GM23338 (cell line): ENCODE measurements around the gene NPIPB2. TPM values are rescaled to one million over a fixed set of nuclear protein-coding genes. Genes with fewer than 3 reads are reported as not detected.

Experiments used
- ATAC-seq: fragments of 200-7000 bp; cut with Tn5 transposase; 3 replicates; pipeline ENCODE4 v1.9.1; 2020
- DNase-seq: peaks from one replicate; pipeline ENCODE4 v3.0.0-alpha.2; 2015; ENCODE audit warnings: low spot score
- H2AFZ ChIP-seq: fragments of 200-600 bp; sonication (generic); 2 replicates; pipeline ENCODE4 v1.8.0; 2016; ENCODE audit warnings: antibody characterized with exemption, mild to moderate bottlenecking, moderate library complexity
- H3F3A ChIP-seq: fragments of 200-600 bp; sonication (generic); replicated peaks from 2 replicates; pipeline ENCODE4 v1.8.0; 2017; ENCODE audit warnings: antibody characterized with exemption, mixed run types, low read depth
- H3K27ac ChIP-seq: fragments of 200-600 bp; sonication (generic); 2 replicates; pipeline ENCODE4 v1.6.1; 2016; ENCODE audit warnings: low read depth
- H3K27me3 ChIP-seq: fragments of 200-600 bp; sonication (generic); 2 replicates; pipeline ENCODE4 v1.8.0; 2016; ENCODE audit warnings: mild to moderate bottlenecking, mixed run types, moderate library complexity; ENCODE audit not compliant: insufficient read depth
- H3K36me3 ChIP-seq: fragments of 200-600 bp; sonication (generic); 2 replicates; pipeline ENCODE4 v1.8.0; 2016; ENCODE audit warnings: mild to moderate bottlenecking; ENCODE audit not compliant: insufficient read depth
- H3K4me1 ChIP-seq: fragments of 200-600 bp; sonication (generic); 2 replicates; pipeline ENCODE4 v1.8.0; 2016; ENCODE audit warnings: mild to moderate bottlenecking, moderate library complexity; ENCODE audit not compliant: insufficient read depth
- H3K4me2 ChIP-seq: fragments of 200-600 bp; sonication (generic); 2 replicates; pipeline ENCODE4 v1.7.1; 2017; ENCODE audit warnings: mixed run types
- H3K4me3 ChIP-seq: fragments of 200-600 bp; sonication (generic); 2 replicates; pipeline ENCODE4 v1.6.1; 2016; ENCODE audit warnings: mixed run types
- H3K79me2 ChIP-seq: fragments of 200-600 bp; sonication (generic); replicated peaks from 2 replicates; pipeline ENCODE4 v1.8.0; 2017; ENCODE audit warnings: mild to moderate bottlenecking; ENCODE audit not compliant: insufficient read depth
- H3K9me2 ChIP-seq: fragments of 200-600 bp; sonication (generic); 2 replicates; pipeline ENCODE4 v1.8.0; 2017; ENCODE audit not compliant: insufficient read depth
- H4K20me1 ChIP-seq: fragments of 200-600 bp; sonication (generic); replicated peaks from 2 replicates; pipeline ENCODE4 v1.8.0; 2017; ENCODE audit warnings: mild to moderate bottlenecking; ENCODE audit not compliant: insufficient read depth
- H3K27ac Mint-ChIP-seq: 2 replicates; pipeline ENCODE4 v1.8.0; 2020; ENCODE audit warnings: inconsistent platforms, mild to moderate bottlenecking, moderate library complexity, mixed read lengths
- H3K27me3 Mint-ChIP-seq: 3 replicates; pipeline ENCODE4 v1.8.0; 2022; ENCODE audit warnings: low read depth, mild to moderate bottlenecking, moderate library complexity, mixed read lengths, inconsistent platforms; ENCODE audit not compliant: insufficient read depth, poor library complexity
- H3K36me3 Mint-ChIP-seq: 3 replicates; pipeline ENCODE4 v1.8.0; 2021; ENCODE audit warnings: low read depth, mild to moderate bottlenecking, inconsistent platforms, moderate library complexity, mixed read lengths
- H3K4me1 Mint-ChIP-seq: 3 replicates; pipeline ENCODE4 v1.8.0; 2020; ENCODE audit warnings: mild to moderate bottlenecking, inconsistent platforms, mixed read lengths
- H3K4me3 Mint-ChIP-seq: 3 replicates; pipeline ENCODE4 v1.8.0; 2021; ENCODE audit warnings: moderate library complexity, mild to moderate bottlenecking, inconsistent platforms, mixed read lengths
- H3K9me3 Mint-ChIP-seq: 3 replicates; pipeline ENCODE4 v1.8.0; 2020; ENCODE audit warnings: moderate library complexity, mild to moderate bottlenecking, inconsistent platforms, mixed read lengths
- CREB1 ChIP-seq: fragments of 250-450 bp; sonication (Bioruptor Pico); IDR thresholded peaks from 2 replicates; pipeline ENCODE4 v1.5.0; 2020; ENCODE audit warnings: low read depth, mild to moderate bottlenecking, moderate library complexity
- EZH2 ChIP-seq: fragments of 200-600 bp; sonication (generic); IDR thresholded peaks from one replicate; pipeline ENCODE4 v1.8.0; 2017; ENCODE audit warnings: antibody characterized with exemption, mild to moderate bottlenecking, low read depth; ENCODE audit not compliant: unreplicated experiment
- EZH2phosphoT487 ChIP-seq: fragments of 200-600 bp; sonication (generic); IDR thresholded peaks from one replicate; pipeline ENCODE4 v1.8.1; 2018; ENCODE audit warnings: antibody characterized with exemption; ENCODE audit not compliant: unreplicated experiment
- JUNB ChIP-seq: IDR thresholded peaks from one replicate; pipeline ENCODE4 v1.6.1; 2016; ENCODE audit warnings: antibody characterized with exemption; ENCODE audit not compliant: unreplicated experiment
- STAT1 ChIP-seq: IDR thresholded peaks from one replicate; pipeline ENCODE4 v1.6.1; 2016; ENCODE audit warnings: antibody characterized with exemption; ENCODE audit not compliant: unreplicated experiment
- ZNF114 ChIP-seq: fragments of 250-450 bp; sonication (Bioruptor Pico); IDR thresholded peaks from 2 replicates; pipeline ENCODE4 v1.5.0; 2020; ENCODE audit warnings: mild to moderate bottlenecking, moderate library complexity
- ZNF331 ChIP-seq: fragments of 250-450 bp; sonication (Bioruptor Pico); IDR thresholded peaks from 2 replicates; pipeline ENCODE4 v1.5.0; 2020; ENCODE audit warnings: low read depth, mild to moderate bottlenecking, moderate library complexity
- polyA plus RNA-seq: library from polyadenylated mRNA; unstranded; fragments of >200 nt; fragmentation: Nextera tagmentation; extraction: Ambion mirVana; gene quantifications from 2 replicates; pipeline ENCODE4 v1.2.1, GENCODE V29; 2016
- total RNA-seq: library from RNA; depleted of rRNA; stranded (reverse); fragments of >200 nt; shearing (Covaris generic); gene quantifications from 2 replicates; pipeline ENCODE4 v1.2.3, GENCODE V29; 2014
- TF ChIP-seq, protein P1 (sequence below): IDR thresholded peaks from one replicate; pipeline ENCODE4 v1.6.1; 2018; ENCODE audit warnings: antibody characterized with exemption; ENCODE audit not compliant: unreplicated experiment
- TF ChIP-seq, protein P2 (sequence below): fragments of 250-450 bp; sonication (Bioruptor Pico); IDR thresholded peaks from 2 replicates; pipeline ENCODE4 v1.5.0; 2020; ENCODE audit warnings: mild to moderate bottlenecking, moderate library complexity
- TF ChIP-seq, protein P3 (sequence below), 2 experiments: fragments of 200-600 bp in 1 of 2; sonication (generic) in 1 of 2; conservative IDR thresholded peaks; 2 replicates each; pipeline versions ENCODE4 v1.5.1 to v1.6.1; 2016 to 2017; ENCODE audit warnings: antibody characterized with exemption in 2 of 2, low read depth in 2 of 2, mild to moderate bottlenecking in 2 of 2, moderate library complexity in 1 of 2

The NPIPB2 gene
- total and polyA plus RNA-seq, 2 experiments from 2014 or later: 1.0 to 6.8 TPM

DNA sequence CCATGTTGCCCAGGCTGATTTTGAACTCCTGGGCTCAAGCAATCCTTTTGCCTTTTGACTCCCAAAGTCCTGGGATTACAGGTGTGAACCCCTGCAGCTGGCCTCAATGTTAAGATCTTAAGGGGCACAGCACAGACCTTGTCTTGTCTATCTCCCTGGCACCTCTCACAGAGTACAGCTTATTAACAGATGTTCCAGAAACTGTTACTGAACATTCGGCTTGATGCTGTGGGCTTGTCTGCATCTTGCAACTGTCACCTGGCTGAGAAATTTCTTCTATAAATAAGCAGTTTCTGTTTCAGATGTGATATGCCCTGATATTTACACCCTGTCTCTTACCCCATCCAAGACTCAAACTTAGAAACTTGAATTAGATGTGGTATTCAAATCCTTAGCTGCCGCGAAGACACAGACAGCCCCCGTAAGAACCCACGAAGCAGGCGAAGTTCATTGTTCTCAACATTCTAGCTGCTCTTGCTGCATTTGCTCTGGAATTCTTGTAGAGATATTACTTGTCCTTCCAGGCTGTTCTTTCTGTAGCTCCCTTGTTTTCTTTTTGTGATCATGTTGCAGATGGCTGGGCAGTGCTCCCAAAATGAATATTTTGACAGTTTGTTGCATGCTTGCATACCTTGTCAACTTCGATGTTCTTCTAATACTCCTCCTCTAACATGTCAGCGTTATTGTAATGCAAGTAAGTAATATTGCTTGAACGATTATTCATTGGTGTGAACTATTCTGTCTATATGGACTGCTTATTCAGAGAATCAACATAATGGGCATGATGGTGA lies 23.1 kb upstream of the NPIPB2 start, which contains the start of gene TNFRSF17:
Gene TNFRSF17, plus strand, starts transcription at position 450 of the 791 bp plus-strand sequence. Its CDS starts 115 bp downstream, at position 565.
- no peaks in the 10 kb centered on the region for H3K79me2 ChIP-seq
- no peaks in the 10 kb centered on the region for H3K9me3 Mint-ChIP-seq
- TF ChIP-seq, protein P1, sequence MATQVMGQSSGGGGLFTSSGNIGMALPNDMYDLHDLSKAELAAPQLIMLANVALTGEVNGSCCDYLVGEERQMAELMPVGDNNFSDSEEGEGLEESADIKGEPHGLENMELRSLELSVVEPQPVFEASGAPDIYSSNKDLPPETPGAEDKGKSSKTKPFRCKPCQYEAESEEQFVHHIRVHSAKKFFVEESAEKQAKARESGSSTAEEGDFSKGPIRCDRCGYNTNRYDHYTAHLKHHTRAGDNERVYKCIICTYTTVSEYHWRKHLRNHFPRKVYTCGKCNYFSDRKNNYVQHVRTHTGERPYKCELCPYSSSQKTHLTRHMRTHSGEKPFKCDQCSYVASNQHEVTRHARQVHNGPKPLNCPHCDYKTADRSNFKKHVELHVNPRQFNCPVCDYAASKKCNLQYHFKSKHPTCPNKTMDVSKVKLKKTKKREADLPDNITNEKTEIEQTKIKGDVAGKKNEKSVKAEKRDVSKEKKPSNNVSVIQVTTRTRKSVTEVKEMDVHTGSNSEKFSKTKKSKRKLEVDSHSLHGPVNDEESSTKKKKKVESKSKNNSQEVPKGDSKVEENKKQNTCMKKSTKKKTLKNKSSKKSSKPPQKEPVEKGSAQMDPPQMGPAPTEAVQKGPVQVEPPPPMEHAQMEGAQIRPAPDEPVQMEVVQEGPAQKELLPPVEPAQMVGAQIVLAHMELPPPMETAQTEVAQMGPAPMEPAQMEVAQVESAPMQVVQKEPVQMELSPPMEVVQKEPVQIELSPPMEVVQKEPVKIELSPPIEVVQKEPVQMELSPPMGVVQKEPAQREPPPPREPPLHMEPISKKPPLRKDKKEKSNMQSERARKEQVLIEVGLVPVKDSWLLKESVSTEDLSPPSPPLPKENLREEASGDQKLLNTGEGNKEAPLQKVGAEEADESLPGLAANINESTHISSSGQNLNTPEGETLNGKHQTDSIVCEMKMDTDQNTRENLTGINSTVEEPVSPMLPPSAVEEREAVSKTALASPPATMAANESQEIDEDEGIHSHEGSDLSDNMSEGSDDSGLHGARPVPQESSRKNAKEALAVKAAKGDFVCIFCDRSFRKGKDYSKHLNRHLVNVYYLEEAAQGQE: no peak
- TF ChIP-seq CREB1 (CRISPR knock-in tag) (no peak), ZNF331 (CRISPR knock-in tag) (no peak), STAT1 (no peak), EZH2 (no peak), ZNF114 (CRISPR knock-in tag) (no peak), EZH2phosphoT487 (no peak), JUNB (no peak)
- TF ChIP-seq, protein P2, sequence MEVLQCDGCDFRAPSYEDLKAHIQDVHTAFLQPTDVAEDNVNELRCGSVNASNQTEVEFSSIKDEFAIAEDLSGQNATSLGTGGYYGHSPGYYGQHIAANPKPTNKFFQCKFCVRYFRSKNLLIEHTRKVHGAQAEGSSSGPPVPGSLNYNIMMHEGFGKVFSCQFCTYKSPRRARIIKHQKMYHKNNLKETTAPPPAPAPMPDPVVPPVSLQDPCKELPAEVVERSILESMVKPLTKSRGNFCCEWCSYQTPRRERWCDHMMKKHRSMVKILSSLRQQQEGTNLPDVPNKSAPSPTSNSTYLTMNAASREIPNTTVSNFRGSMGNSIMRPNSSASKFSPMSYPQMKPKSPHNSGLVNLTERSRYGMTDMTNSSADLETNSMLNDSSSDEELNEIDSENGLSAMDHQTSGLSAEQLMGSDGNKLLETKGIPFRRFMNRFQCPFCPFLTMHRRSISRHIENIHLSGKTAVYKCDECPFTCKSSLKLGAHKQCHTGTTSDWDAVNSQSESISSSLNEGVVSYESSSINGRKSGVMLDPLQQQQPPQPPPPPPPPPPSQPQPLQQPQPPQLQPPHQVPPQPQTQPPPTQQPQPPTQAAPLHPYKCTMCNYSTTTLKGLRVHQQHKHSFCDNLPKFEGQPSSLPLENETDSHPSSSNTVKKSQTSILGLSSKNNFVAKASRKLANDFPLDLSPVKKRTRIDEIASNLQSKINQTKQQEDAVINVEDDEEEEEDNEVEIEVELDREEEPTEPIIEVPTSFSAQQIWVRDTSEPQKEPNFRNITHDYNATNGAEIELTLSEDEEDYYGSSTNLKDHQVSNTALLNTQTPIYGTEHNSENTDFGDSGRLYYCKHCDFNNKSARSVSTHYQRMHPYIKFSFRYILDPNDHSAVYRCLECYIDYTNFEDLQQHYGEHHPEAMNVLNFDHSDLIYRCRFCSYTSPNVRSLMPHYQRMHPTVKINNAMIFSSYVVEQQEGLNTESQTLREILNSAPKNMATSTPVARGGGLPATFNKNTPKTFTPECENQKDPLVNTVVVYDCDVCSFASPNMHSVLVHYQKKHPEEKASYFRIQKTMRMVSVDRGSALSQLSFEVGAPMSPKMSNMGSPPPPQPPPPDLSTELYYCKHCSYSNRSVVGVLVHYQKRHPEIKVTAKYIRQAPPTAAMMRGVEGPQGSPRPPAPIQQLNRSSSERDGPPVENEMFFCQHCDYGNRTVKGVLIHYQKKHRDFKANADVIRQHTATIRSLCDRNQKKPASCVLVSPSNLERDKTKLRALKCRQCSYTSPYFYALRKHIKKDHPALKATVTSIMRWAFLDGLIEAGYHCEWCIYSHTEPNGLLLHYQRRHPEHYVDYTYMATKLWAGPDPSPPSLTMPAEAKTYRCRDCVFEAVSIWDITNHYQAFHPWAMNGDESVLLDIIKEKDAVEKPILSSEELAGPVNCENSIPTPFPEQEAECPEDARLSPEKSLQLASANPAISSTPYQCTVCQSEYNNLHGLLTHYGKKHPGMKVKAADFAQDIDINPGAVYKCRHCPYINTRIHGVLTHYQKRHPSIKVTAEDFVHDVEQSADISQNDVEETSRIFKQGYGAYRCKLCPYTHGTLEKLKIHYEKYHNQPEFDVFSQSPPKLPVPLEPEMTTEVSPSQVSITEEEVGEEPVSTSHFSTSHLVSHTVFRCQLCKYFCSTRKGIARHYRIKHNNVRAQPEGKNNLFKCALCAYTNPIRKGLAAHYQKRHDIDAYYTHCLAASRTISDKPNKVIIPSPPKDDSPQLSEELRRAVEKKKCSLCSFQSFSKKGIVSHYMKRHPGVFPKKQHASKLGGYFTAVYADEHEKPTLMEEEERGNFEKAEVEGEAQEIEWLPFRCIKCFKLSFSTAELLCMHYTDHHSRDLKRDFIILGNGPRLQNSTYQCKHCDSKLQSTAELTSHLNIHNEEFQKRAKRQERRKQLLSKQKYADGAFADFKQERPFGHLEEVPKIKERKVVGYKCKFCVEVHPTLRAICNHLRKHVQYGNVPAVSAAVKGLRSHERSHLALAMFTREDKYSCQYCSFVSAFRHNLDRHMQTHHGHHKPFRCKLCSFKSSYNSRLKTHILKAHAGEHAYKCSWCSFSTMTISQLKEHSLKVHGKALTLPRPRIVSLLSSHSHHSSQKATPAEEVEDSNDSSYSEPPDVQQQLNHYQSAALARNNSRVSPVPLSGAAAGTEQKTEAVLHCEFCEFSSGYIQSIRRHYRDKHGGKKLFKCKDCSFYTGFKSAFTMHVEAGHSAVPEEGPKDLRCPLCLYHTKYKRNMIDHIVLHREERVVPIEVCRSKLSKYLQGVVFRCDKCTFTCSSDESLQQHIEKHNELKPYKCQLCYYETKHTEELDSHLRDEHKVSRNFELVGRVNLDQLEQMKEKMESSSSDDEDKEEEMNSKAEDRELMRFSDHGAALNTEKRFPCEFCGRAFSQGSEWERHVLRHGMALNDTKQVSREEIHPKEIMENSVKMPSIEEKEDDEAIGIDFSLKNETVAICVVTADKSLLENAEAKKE: no peak
- TF ChIP-seq, protein P3, sequence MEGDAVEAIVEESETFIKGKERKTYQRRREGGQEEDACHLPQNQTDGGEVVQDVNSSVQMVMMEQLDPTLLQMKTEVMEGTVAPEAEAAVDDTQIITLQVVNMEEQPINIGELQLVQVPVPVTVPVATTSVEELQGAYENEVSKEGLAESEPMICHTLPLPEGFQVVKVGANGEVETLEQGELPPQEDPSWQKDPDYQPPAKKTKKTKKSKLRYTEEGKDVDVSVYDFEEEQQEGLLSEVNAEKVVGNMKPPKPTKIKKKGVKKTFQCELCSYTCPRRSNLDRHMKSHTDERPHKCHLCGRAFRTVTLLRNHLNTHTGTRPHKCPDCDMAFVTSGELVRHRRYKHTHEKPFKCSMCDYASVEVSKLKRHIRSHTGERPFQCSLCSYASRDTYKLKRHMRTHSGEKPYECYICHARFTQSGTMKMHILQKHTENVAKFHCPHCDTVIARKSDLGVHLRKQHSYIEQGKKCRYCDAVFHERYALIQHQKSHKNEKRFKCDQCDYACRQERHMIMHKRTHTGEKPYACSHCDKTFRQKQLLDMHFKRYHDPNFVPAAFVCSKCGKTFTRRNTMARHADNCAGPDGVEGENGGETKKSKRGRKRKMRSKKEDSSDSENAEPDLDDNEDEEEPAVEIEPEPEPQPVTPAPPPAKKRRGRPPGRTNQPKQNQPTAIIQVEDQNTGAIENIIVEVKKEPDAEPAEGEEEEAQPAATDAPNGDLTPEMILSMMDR (conservative IDR thresholded peaks at IDR 0.05; ENCODE audit: low read depth in 2 of 2): no peak
- no peaks in the 10 kb centered on the region for H3K4me1 ChIP-seq
- H3K27ac ChIP-seq: no peak within 1 kb of the TSS
- peak within 1 kb of the TSS; percentile 92 for H2AFZ ChIP-seq
- H3K4me1 Mint-ChIP-seq: no peaks in the 10 kb centered on the region
- H3F3A ChIP-seq: no peaks in the 10 kb centered on the region
- H3K27ac Mint-ChIP-seq: no peak within 1 kb of the TSS
- H3K9me2 ChIP-seq: no peaks in the 10 kb centered on the region
- H3K36me3 Mint-ChIP-seq: no peaks in the 10 kb centered on the region
- H4K20me1 ChIP-seq: no peaks in the 10 kb centered on the region
- ATAC-seq (no peak), DNase-seq (no peak)
- no peak within 1 kb of the TSS for H3K4me2 ChIP-seq
- H3K36me3 ChIP-seq: no peaks in the 10 kb centered on the region
- no peak within 1 kb of the TSS for H3K4me3 Mint-ChIP-seq
- peaks cover 6% of the 10 kb centered on the region for H3K27me3 Mint-ChIP-seq
- H3K4me3 ChIP-seq: no peak within 1 kb of the TSS
- H3K27me3 ChIP-seq: no peaks in the 10 kb centered on the region
